HG03097 (cell line): Measurements from ENCODE around the gene FSTL4.

Source experiments
- ATAC-seq: cut with Tn5 transposase; IDR thresholded peaks from one replicate; pipeline ENCODE4 v1.9.1; 2021; ENCODE audit not compliant: unreplicated experiment, low FRiP score

The FSTL4 gene

DNA sequence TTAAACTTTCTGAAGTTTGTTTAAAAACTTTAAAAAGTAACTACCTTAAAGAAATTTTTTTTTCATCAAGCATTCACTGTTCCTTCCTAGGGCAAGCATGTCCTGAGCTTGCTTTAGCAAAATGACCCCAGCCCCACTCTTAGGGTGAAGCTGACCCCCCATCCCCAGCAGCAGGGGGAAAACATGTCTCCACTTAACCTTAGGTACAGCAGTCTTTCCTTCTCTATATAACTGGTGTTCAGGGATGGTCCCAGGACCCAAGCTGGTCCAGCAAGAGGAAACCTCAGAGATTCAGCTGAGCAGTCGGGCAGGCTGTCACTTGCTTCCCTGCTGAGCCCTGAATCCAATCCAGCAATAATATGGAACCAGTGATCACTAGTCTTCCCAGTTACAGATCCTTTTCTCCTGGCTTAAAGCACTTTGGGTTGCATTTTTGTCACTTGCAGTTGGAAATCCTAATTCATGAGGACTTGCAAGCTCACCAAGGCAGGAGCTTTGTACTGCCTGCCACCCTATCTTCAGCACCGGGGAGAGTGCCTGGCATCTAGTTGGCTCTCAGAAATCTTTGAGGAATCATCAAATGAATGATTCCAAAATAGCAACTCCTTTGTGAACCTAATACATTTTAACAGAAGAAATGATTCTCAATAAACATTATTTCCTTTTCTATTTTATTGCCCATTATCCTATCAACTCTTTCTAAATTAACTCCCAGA is 91.2 kb downstream of the FSTL4 start:
- no peak for ATAC-seq

DNA sequence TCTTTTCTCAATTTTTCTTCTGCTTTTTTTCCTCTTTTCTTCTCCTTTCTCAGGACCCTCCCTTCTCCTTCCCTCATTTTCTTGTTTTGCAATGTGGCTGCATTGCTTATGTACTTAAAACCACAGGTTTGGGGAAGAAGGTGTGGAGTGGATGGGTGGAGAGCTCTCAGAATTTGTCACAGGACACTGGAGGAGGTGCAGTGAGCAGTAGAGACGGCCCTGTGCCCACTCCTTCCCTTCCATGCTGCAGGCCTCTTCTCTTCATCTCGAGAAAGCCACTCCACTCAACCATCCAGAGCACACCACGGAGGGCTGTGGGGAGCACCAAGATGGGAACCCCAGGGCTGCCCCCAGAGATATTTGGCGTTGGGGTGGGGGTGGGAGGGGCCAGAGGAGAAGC is 92.3 kb downstream of the FSTL4 start:
- no peak for ATAC-seq

DNA sequence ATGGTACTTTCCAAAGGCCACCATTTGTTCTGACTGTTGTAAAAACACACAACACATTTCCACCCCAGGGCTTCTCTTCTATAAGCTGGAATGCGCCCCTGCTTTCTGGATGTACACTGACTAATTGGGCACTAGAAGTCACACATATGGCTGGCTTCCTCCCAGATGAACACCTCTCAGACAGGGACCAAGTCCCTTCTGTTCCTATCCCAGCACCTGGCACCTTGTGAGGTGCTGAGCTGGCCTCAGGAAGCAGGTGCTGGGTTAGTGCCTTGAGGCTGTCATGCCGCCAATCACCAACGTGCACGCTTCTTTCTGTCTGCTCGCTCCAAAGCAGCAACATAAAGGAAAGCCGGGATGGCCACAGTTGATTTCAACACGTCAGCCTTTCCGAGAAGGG is 93.2 kb downstream of the FSTL4 start:
- no peak for ATAC-seq

DNA sequence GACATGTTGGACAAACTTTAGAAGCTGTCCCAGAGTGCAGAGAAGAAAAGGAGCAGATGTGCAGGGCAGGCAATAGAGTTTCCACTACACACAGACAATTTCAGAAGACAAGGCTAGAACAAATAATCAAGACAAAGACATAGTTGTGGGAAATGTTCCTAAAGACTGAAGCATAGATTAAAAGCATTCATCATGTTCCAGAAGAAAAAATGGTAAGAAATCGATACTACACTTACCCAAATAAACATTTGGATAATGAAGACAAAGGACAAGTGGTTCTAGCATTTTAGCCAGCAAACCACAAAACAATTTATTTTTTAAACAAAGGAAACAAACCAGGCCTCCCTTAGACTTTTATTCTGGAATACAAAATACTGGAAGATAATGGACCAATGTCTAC is 97.9 kb downstream of the FSTL4 start:
- no peak for ATAC-seq

DNA sequence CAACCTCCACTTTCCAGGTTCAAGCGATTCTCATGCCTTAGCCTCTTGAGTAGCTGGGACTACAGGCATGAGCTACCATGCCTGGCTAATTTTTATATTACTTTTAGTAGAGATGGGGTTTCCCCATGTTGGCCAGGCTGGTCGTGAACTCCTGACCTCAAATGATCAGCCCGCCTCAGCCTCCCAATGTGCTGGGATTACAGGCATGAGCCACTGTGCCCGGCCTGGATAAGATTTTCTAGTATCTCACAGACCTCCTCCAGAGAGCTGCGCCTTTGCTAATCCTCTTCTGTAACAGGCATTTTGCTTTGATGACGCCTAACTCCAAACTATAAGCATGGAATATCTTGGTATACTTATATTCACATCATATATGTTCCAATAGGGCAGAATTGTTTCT is 99.4 kb downstream of the FSTL4 start:
- no peak for ATAC-seq

DNA sequence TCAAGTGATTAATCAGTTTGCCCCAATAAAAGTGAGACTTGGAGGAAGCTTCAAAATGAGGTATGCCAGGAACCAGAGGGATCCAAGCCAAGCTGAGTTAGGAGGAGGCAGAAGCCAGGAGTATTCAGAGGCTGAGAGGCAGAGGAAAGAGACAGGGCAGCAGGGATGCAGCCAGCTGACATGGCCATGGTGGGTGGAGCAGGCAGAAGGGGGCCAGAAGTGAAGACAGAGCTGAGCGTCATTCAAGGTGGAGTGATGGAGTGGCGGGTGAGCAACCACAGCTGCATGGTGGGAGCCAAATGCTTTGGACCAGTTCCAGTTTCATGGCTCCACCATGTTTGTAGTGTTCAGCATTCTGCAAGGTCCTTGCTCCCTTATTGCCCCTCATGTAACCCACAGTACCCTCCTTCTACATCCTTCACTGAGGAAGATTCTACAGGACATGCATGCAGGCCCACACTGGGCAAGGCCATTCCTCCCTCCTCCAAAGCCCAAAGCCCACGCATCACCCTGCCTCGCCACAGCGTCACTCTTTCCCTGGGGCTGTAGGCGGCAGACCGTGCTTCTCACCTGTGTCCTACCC is 100.6 kb downstream of the FSTL4 start:
- ATAC-seq = no peak

DNA sequence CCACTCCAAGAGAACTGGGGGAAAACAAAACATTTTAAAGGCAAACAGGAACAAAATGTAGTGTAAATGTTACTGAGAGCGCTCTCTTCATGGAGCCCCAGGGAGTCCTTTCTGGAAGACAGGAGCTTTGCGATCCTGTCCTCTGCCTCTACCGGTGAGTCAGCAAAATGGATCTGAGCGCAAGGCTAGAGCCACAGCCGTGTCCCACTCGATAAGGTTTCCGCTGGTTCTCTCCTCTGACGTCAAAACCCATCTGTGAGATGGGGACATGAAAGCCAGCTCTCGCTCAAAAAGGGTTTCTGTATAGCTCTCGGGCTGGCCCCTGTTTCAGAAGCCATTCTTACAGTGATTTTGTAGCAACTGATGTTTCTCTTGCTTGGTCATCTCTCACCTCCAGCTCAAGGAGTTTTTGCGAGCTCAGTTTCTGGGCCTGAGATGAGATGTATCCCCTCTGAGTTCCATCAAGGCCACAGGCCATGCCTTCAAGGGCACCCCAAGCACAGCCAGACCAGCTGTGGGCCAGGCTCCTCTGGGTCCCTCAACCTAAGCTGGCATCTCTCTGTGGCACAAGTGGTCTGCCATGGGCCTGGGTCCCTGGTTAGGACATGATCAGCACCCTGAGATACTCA is 101.6 kb downstream of the FSTL4 start:
- no peak for ATAC-seq

DNA sequence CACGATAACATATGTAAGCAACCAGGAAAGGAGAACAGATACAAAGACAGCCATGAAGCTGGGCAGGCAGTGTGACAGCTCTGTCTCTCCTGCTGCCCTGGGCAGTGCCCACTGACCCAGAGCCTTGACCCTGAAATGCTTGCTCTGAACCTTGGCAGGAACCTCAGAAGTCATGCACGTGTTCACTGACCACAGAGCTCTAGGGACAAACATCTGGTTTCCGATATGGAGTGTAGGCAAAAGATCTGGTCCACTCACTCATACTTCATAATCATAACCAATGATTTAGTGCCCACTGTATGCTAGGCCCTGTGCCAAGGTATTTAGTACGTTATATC is 102.6 kb downstream of the FSTL4 start:
- no peak for ATAC-seq

DNA sequence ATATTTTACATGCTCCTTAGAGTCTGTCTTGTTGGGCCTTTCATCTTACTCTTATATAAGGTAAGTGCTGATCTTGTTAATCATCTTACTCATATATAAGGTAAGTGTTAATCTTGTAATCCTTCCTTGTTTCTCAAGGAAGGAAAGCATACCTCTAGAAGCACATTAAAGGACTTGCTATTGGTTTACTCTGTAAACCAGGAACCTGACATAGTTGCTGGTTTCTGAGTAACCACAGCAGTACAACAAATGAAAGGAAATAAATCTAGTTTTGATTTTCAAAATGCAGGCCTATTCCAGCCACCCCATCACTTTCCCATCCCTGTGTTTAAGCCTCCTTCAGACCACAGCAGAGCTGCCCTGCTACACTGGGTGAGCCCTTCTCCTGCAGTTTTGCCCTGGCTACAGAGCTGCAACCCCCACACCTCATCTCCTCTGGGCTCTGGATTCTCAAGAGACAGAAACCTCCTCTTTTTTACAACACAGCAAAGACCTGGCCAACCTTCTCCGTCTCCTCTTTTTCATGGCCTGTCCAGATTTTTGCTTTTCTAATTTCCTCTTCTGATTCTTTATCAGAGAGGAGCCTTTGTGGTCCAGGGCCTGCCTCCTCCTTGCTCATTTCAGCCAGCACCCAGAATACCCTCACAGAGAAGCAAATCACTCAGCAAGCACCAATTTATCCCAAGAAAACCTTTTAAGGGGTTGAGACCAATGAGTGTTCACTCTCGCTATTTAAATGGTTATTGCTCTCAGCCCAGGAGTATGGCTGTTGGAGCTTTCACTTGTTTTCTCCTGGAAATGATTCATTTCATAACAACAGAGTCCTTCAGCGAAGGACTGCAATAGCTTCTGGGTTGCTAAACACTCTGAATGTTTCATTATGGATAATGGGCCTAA is 103.2 kb downstream of the FSTL4 start:
- ATAC-seq = no peak

DNA sequence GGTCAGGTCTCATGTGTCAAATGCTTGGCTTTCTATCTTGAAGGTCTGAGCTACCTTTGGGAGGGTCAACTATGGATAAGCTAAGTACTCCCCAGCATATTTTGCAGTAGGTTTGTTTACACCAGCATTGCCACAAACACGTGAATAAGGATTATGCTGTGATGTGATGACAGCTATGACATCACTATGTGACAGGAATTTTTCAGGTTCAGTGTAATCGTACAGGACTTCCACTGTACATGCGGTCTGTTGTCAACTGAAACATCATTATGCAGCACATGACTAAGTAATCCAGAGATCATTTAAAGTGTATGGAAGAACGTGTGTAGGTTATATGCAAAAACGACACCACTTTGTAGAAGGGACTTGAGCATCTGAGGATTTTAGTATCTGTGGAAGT is 104.0 kb downstream of the FSTL4 start:
- ATAC-seq = no peak

DNA sequence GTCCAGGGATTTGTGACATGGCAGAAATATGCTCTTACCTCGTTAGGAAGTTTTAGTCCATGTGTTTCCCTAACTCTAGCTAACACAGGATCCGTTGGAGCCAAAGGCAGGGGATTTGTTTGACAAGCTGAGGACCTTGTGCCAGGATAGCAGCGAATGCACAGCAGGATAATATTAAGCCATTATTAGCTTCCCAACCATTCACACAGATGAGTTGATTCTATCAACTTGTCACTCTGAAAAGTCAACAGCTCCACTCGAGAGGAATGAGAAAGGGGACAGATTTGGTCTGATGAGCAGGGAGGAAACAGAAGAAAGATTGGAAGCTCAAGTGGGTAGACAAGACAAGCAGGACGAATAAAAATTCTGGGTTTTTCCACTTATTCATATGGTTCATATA is 106.2 kb downstream of the FSTL4 start:
- ATAC-seq = no peak

DNA sequence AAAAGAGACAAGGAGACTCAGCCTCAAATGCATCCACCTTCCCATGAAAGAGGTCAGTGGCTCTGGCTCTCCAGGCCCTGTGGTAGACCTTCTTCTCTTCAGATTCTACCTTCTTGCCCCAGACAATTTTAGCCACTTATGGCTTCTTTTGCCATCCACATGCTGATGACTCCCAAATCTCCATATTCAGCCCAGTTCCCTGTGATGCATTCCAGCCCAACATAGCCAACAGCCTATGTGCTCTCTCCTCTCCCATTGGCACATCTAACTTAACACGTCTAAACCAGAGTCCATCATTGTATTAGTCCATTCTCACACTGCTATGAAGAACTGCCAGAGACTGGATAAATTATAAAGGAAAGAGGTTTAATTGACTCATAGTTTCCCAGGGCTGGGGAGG is 108.8 kb downstream of the FSTL4 start:
- ATAC-seq = no peak

DNA sequence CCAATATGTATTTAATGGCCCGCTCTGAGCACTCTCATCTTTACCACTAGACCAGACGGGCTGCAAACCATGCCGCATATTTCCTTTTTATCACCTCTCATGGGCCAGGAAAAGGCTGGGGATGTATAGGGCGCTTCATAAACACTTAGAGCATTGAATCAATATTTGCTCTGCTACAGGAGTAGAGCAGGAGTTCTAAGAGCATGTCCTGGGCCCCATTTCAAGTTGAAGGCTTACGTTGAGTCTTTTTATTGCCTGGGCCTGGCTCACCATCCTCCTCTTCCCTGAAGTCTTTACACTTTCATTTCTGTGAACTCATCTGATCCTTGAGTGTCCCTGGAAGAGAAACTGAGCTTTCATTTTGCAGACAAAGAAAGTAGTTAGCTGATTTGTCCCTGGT is 112.4 kb downstream of the FSTL4 start:
- no peak for ATAC-seq

DNA sequence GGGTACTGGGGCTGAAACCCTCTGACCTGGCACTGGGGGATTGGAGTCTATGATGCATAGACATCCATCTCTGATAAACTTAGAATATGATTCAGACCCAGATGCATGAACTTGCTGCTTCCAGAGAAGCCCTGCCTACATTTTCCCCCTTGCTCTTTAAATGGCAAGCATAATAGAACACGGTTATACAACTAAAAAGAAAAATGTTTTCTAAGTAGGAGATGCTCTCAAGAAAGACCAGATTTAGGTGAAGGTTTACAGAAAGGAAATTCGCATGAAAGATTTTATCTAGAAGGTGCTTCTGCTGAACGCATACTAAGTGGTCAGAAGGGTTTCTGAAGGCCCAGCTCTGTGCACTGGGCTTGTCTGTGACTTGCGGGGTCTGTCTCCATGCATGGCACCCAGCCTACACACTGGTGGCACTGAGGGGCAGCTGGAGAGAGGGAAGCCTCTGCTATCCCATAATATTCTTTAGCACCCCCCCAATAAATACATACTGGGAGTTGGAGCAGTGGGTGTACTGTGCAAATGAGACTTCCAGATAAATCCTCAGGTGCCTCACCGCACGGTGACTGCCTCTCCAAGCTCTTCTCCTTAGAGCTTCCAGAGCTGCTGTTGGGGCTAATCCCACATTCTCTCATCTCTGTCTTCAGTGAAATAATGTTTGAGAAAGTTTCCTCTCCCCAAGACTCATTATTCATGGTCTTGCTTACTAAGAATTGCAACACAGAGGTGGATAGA is 114.6 kb downstream of the FSTL4 start:
- ATAC-seq = no peak

DNA sequence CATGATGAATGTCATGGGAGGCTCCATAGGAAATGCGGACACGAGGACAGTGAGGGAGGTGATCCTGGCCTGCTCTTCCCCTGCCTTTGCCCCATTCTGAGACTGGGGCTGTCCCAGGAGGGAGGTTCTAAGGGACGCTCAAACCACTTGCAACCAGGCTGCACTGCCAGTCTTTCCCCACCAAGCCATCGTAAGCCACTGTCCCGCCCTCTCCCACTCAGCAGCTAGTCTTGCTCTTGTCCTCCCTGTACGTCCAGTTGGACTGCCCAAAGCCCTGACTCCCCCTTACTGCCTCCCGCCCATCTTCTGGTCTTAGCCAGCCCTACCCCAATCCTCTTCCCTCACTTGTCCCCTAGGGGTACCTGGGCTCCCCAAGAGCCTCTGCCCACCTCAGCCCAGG is 115.7 kb downstream of the FSTL4 start:
- ATAC-seq = no peak

DNA sequence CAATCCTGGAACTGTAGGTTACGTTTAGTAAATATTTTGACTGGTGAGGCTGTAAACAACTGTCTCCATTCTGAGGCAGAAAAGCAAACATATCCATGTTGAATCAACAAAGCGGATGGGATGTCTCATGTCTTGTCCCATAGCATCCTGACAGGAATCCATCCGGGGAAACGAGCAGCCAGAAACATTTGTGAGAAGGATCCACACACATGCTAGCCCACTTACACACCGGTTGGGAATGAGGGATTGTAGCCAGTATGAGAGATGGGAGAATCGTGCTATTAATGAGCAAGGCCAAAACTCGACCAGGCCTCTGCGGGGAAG is 117.5 kb downstream of the FSTL4 start:
- ATAC-seq = no peak

DNA sequence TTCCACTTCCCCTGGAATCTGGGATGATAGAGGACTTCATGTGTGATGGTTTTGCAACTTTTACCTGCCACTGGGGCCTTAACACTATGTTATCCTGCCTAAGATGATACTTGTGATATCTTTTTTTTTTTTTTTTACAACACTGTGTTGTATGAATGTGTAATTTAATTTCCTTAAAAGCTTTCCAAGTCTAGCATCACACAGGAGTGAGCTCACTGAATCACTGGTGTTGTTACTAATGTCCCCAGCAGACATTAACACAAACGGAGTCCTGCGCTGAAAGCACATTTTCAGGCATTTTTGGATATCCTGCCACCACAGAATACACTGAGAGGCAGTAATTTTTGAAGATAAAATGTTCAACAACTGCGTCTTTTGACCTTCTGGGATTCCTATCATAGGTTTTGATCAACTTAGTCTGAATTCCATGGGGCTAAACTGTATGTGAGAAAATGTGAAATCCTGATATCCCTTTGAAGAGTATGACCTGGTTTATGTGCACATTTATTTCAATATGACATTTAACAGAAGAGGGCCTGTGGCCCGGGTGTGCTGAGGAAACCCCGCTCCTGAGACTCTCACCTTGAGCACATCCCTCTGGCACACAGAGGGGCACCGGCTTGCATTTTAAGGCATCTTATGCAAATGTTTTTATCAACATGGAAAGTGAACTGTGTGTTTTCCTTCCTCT is 118.0 kb downstream of the FSTL4 start:
- ATAC-seq = no peak

DNA sequence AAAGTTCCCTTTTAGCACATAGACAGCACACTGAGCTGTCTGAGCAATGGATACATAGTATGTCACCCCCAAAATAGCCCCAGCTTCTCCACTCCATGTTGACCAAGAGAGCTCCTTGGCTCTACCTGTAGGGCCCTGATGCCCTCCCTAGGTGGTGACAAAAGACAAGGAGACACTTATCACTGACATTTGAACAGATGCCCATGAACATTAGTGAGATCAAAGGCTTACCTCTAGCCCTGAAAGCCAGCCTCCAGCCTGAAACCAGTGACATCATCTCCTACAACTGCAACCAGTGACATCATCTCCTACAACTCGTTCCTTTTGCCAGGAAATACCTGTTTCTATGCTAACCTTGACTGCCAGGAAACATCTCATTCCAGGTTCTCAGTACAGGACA is 122.7 kb downstream of the FSTL4 start:
- ATAC-seq = no peak

DNA sequence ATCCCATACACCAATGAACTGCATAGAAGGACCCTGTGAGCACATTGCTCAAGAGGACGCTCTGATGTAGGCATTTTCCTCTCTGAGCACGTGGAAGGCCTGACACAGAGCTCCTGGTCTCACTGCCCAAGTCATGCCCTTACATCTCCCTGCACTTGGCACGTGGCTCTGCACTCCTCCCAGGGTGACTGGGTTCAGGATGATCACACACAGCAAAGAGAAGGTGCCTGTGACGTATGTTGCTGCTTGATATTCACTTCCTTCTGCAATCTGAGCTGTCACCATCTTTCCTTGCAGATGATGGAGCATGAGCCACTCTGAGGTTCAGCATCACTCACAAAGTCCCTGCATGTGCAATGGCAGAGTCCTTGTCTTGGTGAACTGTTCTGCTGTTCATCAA is 125.2 kb downstream of the FSTL4 start:
- ATAC-seq = no peak

DNA sequence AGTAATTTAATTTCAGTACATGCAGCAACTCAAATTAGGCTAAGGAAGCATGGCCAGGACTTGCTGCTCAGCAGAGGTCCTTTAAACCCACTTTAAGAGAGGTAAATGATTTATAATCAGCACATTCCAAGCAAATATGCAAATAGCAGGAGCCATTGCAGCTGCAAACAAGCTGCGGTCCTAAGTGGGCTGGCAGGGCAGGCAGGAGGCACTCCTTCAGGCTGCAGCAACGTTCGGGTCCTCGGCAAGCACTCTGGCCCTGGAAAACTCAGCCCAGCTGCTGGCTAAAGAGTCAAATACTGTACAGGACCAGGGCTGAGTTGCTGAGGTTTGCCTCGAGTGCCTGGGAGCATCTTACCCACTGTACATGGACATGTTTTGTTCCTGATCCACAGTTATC is 126.9 kb downstream of the FSTL4 start:
- ATAC-seq = no peak
